ENCODE measurements around the gene RNF166.

- no peak for TF ChIP-seq CTCF (IDR thresholded peaks at IDR 0.05 in 4 of 5, conservative IDR thresholded peaks at IDR 0.05 in 1 of 5)
- no peak for TF ChIP-seq POLR2A (IDR thresholded peaks at IDR 0.05)
Observed at GRCh38 chr16:88720396-88720970, 14.3 kb upstream of the RNF166 start.
